ENCODE results near the gene NOP14.

The NOP14 gene

GRCh38 chr4:2963175-2963965 is at the start of gene NOP14, which contains the start of gene GRK4:
Gene NOP14 (minus strand): TSS chr4:2963406. CDS start chr4:2963319, 87 bp downstream.
Gene GRK4 (plus strand): TSS chr4:2963571. CDS start chr4:2964071, 500 bp downstream.
- DNase-seq: peak; percentile 97
- peak; percentile 15 for TF ChIP-seq CTCF (IDR thresholded peaks at IDR 0.05; ENCODE audit: low read depth, low read length, missing control alignments)
- in situ Hi-C loops (cut with HindIII; ENCODE audit: low pct_ligation_motif_present, low sequenced_read_pairs): no loop called here
- Histone ChIP-seq H3K36me3 (replicated peaks) (no peaks in the 10 kb centered on the region), H3K27me3 (replicated peaks) (no peaks in the 10 kb centered on the region), H3K4me3 (ENCODE audit: low read depth, low read length) (peak within 1 kb of the TSS; percentile 77), H3K27ac (peak within 1 kb of the TSS; percentile 80)

GRCh38 chr4:3011456-3012220 is 48.4 kb upstream of the NOP14 start:
- H3K27ac ChIP-seq: no peak overlapping the region
- H3K27me3 ChIP-seq (replicated peaks): no peaks in the 10 kb centered on the region
- TF ChIP-seq CTCF (IDR thresholded peaks at IDR 0.05; ENCODE audit: low read depth, low read length, missing control alignments): no peak
- in situ Hi-C loops (cut with HindIII; ENCODE audit: low pct_ligation_motif_present, low sequenced_read_pairs): no loop called here
- no peaks in the 10 kb centered on the region for H3K36me3 ChIP-seq (replicated peaks)
- no peak for DNase-seq
- H3K4me3 ChIP-seq (ENCODE audit: low read depth, low read length): no peak overlapping the region

GRCh38 chr4:3010998-3011397 is 47.8 kb upstream of the NOP14 start:
- no peak for TF ChIP-seq CTCF (IDR thresholded peaks at IDR 0.05; ENCODE audit: low read depth, low read length, missing control alignments)
- in situ Hi-C loops (cut with HindIII; ENCODE audit: low pct_ligation_motif_present, low sequenced_read_pairs): no loop called here
- no peak for DNase-seq
- Histone ChIP-seq H3K27ac (no peak overlapping the region), H3K27me3 (replicated peaks) (no peaks in the 10 kb centered on the region), H3K4me3 (ENCODE audit: low read depth, low read length) (no peak overlapping the region), H3K36me3 (replicated peaks) (no peaks in the 10 kb centered on the region)

- H3K4me3 ChIP-seq (ENCODE audit: low read depth, low read length): no peak overlapping the region
- no peaks in the 10 kb centered on the region for H3K36me3 ChIP-seq (replicated peaks)
- DNase-seq: no peak
- H3K27me3 ChIP-seq (replicated peaks): no peaks in the 10 kb centered on the region
- no peak for TF ChIP-seq CTCF (IDR thresholded peaks at IDR 0.05; ENCODE audit: low read depth, low read length, missing control alignments)
- in situ Hi-C loops (cut with HindIII; ENCODE audit: low pct_ligation_motif_present, low sequenced_read_pairs): no loop called here
- H3K27ac ChIP-seq: no peak overlapping the region
Measured at GRCh38 chr4:3010577-3010976, 47.4 kb upstream of the NOP14 start.

GRCh38 chr4:3009422-3009821 is 46.2 kb upstream of the NOP14 start:
- Histone ChIP-seq H3K27ac (no peak overlapping the region), H3K27me3 (replicated peaks) (no peaks in the 10 kb centered on the region), H3K36me3 (replicated peaks) (no peaks in the 10 kb centered on the region), H3K4me3 (ENCODE audit: low read depth, low read length) (no peak overlapping the region)
- peak; percentile 48 for TF ChIP-seq CTCF (IDR thresholded peaks at IDR 0.05; ENCODE audit: low read depth, low read length, missing control alignments)
- in situ Hi-C loops (cut with HindIII; ENCODE audit: low pct_ligation_motif_present, low sequenced_read_pairs): no loop called here
- DNase-seq: no peak
